ENCODE results near the gene CDIPT. TPM values are rescaled to one million over a fixed set of nuclear protein-coding genes. Genes with fewer than 3 reads are reported as not detected.
A peak's percentile ranks its signal among the peaks of the same experiment; 100 is the strongest.

CDIPT gene
- total and polyA plus RNA-seq, 2 of the 13 experiments (the other 11 are each of a cell fraction or from before 2014, with no cell fraction given): 54.9 to 97.5 TPM

- TF ChIP-seq ZNF142 (CRISPR knock-in tag; IDR thresholded peaks at IDR 0.05): no peak
- 0 out of 2 replicates have a peak, but pooled peaks have one; percentile 13 for TF ChIP-seq SP5 (CRISPR knock-in tag; IDR thresholded peaks at IDR 0.05; ENCODE audit: borderline replicate concordance, low read depth)
- TF ChIP-seq CCAR2 (optimal IDR thresholded peaks at IDR 0.05; ENCODE audit: low read depth, low read length): no peak
- peak; percentile 85 for TF ChIP-seq ZFP91 (CRISPR knock-in tag; IDR thresholded peaks at IDR 0.05; ENCODE audit: borderline replicate concordance)
- TF ChIP-seq SRSF4 (IDR thresholded peaks at IDR 0.05; ENCODE audit: low read depth, low read length, poor library complexity, severe bottlenecking): no peak
- no peak for TF ChIP-seq ADNP (CRISPR knock-in tag; IDR thresholded peaks at IDR 0.05)
- TF ChIP-seq ARNTL (CRISPR knock-in tag; IDR thresholded peaks at IDR 0.05): 0 out of 2 replicates have a peak, but pooled peaks have one; percentile 0
- TF ChIP-seq ZFP62 (CRISPR knock-in tag; IDR thresholded peaks at IDR 0.05): no peak
- TF ChIP-seq ZNF350 (CRISPR knock-in tag; IDR thresholded peaks at IDR 0.05; ENCODE audit: borderline replicate concordance, low read depth): peak; percentile 4; the same call in 1 of the 2 replicates
- no peak for TF ChIP-seq ZNF318 (CRISPR knock-in tag; IDR thresholded peaks at IDR 0.05)
- TF ChIP-seq HNF4G (IDR thresholded peaks at IDR 0.05; ENCODE audit: borderline replicate concordance, low read depth, low read length): no peak
- TF ChIP-seq HNF4G (CRISPR knock-in tag; IDR thresholded peaks at IDR 0.05; ENCODE audit: borderline replicate concordance, low read depth): no peak
Measured at GRCh38 chr16:29816694-29817441, 46.2 kb downstream of the CDIPT start (continued).
